GM21619 (cell line): Measurements from ENCODE around the gene PLK3.
"Not testable (repeated sequence)": the region's sequence is repeated elsewhere in the genome, so short reads cannot be mapped to it uniquely, and the experiment has no call there.

Experiments used
- ATAC-seq: cut with Tn5 transposase; IDR thresholded peaks from one replicate; pipeline ENCODE4 v1.9.1; 2021; ENCODE audit not compliant: unreplicated experiment

Gene PLK3

GRCh38 chr1:44786841-44787426, 13.2 kb upstream of the PLK3 start:
- no peak for ATAC-seq

- no peak for ATAC-seq
Observed at GRCh38 chr1:44787506-44787905, 12.7 kb upstream of the PLK3 start.

- ATAC-seq = no peak
Observed at GRCh38 chr1:44788120-44788860, 11.9 kb upstream of the PLK3 start, which contains the start of gene BEST4. BEST4 (minus strand) TSS chr1:44788170; CDS start chr1:44787705, 465 bp downstream.

DNA sequence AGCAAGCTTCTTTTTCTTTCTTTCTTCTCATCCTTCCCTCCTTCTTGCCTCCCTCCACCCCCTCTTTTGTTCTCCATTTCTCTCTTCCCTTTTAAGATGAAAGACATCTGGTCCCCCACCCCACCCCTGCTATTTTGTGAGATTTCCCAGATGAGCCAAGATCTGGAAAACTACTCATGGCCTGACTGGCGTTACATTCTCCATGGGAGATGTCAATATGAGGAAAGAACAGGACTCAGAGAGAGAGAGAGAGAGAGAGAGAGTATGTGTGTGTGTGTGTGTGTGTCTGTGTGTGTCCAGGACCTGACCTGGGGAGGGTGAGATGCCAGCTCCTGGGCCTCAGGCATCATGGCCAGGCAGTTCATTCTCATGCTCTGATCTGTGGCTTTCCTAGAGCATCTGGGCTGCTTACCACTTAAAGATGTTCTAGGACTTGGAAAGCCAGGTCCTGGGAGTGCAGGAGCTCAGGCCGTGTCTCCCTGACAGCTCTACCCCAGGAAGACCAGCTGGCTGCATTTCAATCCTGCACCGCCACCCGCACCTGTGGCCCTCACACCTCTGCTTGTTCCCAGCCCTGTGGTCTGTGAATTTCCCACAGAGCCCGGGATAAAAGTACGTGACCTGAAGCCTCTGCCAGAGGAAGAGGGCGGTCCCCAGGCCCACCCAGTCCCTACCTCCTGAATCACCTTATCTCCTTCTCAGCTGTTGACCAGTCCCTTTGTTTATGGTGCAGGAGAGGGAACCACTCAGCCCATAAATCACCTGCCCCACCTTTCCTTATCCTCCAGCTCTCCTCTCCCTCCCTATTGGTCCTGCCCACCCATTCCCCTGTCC, 9.0 kb upstream of the PLK3 start:
- ATAC-seq = no peak

- no peak for ATAC-seq
Observed at GRCh38 chr1:44792736-44793502, 7.3 kb upstream of the PLK3 start.

DNA sequence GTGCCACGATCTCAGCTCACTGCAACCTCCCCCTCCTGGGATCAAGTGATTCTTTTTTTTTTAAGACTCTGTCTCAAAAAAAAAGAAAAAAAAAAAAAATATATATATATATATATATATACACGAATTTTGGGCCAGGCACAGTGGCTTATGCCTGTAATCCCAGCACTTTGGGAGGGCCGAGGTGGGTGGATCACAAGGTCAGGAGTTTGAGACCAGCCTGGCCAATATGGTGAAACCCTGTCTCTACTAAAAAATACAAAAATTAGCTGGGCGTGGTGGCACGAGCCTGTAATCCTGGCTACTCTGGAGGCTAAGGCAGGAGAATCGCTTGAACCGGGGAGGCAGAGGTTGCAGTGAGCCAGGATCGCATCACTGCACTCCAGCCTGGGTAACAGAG, 2.3 kb upstream of the PLK3 start:
- not testable (repeated sequence) for ATAC-seq

DNA sequence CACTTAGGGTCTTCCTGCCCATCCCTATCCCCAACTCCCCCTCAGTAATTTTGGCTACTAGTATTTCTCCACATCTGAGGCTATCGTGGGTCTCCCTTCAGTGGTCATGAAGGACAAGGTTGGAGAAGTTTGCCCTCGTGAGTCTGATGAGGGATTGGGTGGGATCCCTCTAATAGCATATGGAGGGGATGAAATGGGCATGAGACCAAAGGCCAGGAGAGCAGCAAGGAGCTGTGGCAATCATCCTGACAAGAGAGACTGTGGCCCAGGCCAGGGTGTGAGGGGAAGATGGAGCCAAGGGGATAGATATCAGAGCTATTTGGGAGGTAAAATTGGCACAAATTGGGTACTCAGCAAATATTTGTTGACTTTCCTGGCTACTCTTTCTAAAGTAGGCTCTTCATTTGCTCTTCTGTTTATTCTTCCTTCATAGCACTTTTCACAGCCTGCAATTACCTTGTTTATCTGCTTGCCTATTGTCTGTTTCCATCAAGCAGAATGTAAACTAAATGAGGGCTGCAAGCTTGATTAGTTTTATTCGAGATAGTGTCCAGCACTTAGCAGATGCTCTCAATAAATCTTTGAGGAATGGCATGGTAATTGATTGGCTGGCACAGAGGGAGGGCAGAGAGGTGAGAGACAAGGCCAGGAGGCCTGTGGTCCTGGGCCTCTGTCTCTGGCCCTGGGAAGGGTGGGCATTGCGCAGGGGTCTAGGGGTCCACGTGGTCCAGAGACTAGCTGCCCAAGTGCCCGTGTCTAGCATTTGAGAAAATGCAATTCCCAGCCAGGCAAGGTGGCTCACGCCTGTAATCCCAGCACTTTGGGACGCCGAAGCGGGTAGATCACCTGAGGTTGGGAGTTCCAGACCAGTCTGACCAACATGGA, 1.5 kb upstream of the PLK3 start:
- ATAC-seq = no peak

- no peak for ATAC-seq
Observed at GRCh38 chr1:44801491-44802305, 1.5 kb downstream of the PLK3 start.

DNA sequence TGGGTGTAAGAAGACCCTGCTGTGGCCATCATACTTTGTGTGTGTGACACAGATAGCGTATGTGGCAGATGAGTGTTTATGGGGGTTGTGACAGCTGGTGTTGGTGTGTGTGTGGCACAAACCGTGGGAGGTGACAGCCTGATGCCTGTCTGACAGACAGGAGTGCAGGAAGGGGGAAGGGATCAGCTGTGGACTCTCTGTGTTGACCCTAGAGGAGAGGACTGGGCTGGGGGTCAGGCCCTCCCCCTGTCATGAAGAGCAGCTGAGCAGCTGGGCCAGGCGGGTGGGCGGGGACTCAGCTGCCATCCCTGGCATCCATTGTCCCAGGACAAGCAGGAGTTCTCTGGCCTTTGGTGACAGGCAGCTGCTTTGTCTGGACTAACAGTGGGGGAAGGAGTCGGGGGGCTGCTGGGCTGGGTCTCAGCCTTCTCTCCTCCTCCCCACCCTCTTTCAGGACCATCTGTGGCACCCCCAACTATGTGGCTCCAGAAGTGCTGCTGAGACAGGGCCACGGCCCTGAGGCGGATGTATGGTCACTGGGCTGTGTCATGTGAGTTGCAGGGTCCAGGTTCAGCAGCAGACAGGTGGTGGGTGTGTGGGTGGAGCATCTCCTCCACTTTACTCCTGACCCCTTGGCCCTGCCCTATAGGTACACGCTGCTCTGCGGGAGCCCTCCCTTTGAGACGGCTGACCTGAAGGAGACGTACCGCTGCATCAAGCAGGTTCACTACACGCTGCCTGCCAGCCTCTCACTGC, 2.3 kb downstream of the PLK3 start:
- no peak for ATAC-seq

GRCh38 chr1:44803062-44803311, 2.8 kb downstream of the PLK3 start:
- ATAC-seq = no peak

DNA sequence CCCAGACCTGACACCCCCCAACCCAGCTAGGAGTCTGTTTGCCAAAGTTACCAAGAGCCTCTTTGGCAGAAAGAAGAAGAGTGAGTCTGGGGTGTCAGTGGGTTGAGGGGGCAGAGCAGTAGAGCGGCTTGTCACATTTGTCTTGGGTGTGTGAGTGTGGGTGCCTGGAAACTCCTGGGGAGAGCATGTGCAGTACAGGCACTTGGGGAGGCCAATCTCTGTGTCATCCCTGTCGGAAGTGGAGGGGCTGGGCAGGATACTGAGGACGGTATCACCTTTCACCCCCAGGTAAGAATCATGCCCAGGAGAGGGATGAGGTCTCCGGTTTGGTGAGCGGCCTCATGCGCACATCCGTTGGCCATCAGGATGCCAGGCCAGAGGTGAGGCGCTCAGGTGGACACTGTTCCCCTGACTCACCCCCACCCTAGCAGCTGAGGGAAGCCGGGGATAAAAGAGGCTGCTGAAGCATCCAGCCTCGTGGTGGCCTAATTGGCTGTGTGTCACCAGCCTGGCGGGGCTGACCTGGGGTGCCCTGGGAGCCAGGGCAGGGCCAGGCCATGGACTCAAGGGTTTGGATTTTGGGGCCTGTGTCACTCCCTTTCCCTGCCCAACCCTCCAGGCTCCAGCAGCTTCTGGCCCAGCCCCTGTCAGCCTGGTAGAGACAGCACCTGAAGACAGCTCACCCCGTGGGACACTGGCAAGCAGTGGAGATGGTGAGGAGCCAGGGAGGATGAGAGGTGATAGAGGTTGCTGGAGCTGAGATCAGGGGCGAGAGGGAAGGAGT, 3.3 kb downstream of the PLK3 start:
- no peak for ATAC-seq

- ATAC-seq = no peak
Observed at GRCh38 chr1:44805311-44806024, 5.3 kb downstream of the PLK3 start.

GRCh38 chr1:44806025-44806703, 6.0 kb downstream of the PLK3 start:
- ATAC-seq = no peak

- ATAC-seq = no peak
Observed at GRCh38 chr1:44806704-44807363, 6.7 kb downstream of the PLK3 start, which contains the start of gene DYNLT4. DYNLT4 (minus strand) TSS chr1:44807351; CDS start chr1:44806668, 683 bp downstream.

DNA sequence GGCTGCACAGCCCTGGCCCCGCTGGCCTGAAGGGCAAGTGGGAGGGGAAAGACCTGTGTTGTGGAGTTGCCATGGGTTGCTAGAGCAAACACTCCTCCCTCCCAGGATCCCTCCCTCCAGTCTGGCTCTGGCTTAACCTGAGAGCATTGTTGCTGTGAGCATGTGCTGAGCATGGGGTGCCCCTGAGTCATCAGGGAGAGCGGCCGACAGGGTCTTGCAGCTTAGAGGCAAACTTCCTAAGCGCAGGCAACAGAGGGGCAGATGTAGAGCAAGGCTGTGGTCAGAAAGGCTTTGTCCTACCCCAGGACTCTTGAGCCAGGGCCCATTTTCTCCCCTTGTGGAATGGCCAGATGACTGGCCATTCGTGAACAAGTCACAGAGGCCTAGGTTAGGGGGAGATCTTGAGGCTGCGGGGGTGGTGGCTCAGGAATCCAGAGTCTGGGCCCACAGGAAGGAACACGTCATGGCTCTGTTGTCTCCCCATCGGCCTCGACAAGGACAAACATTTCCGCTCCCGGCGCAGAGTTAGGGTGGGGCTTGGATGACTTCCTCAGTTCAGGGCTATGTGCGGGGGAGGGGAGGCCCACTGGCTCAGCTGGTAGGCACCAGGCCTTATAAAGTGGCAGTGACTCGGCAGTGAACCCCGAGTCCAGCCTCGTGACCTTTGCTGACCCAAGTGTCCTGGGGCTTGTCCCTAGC, 7.3 kb downstream of the PLK3 start:
- ATAC-seq = peak; percentile 27
